ENCODE data around the gene DAPK2.

DNA sequence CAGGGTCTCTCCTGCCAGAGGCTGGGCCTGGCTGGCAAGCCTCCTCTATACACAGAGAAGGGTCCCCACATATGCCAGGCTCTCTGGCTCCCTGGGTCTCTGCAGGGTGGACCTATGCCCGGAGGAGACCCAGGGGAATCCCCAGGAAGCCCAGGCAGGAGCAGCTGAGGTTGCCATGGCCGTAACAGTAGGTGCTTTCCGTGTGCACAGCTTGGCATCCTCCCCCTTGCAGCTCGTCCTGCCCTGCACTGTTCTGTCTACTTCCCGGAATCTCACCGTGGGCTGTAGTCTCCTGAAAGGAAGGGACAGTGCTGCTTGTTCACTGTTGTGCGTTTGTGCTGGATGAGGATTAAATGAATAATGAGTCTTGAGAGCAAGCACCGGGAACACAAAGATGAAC is 47.8 kb downstream of the DAPK2 start:
- TF ChIP-seq CREB1 (IDR thresholded peaks at IDR 0.05; ENCODE audit: low read depth) = no peak
- TF ChIP-seq ZBTB7A (IDR thresholded peaks at IDR 0.05; ENCODE audit: low read depth) = no peak
- TF ChIP-seq EP300 (IDR thresholded peaks at IDR 0.05; ENCODE audit: borderline replicate concordance) = no peak
- no peak for TF ChIP-seq CEBPB (IDR thresholded peaks at IDR 0.05)

Data from Ishikawa (cell line).